ENCODE data around the gene HOXC5.

DNA sequence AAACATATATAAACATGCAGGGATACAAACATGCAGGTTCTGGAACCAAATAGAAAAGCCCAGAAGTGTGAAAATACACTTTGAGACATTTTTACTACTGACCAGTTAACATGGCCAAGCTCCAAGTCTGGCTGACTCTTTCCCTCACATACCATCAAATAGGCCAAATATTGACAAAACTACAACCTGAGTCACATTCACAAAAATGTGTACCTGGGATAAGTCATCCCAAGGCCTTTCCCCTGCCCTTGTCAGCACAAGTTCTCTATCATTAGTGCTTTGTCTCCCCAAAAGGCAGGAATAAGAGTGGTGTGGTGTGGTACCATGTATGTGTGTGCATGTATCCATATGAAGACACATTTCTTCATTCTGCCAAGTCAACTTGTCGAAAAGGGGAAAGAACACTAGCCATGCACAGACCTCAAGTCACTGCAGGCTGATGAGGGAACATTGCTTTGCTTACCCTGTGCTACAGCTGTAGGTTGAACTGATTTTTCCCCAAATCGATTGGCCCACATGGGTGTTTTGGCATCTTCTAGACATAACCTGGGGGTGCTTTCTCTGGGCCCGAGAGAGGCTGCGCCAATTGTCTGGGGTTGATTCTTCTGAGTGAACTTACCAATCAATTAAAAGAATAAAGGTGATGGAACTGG lies 35.7 kb downstream of the HOXC5 start:
- TF ChIP-seq, protein P1, sequence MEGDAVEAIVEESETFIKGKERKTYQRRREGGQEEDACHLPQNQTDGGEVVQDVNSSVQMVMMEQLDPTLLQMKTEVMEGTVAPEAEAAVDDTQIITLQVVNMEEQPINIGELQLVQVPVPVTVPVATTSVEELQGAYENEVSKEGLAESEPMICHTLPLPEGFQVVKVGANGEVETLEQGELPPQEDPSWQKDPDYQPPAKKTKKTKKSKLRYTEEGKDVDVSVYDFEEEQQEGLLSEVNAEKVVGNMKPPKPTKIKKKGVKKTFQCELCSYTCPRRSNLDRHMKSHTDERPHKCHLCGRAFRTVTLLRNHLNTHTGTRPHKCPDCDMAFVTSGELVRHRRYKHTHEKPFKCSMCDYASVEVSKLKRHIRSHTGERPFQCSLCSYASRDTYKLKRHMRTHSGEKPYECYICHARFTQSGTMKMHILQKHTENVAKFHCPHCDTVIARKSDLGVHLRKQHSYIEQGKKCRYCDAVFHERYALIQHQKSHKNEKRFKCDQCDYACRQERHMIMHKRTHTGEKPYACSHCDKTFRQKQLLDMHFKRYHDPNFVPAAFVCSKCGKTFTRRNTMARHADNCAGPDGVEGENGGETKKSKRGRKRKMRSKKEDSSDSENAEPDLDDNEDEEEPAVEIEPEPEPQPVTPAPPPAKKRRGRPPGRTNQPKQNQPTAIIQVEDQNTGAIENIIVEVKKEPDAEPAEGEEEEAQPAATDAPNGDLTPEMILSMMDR (IDR thresholded peaks at IDR 0.05; ENCODE audit: low read length): no peak
- no peak for TF ChIP-seq EZH2phosphoT487 (IDR thresholded peaks at IDR 0.05; ENCODE audit: low read length)
- no peak for TF ChIP-seq EZH2 (optimal IDR thresholded peaks at IDR 0.05; ENCODE audit: low read depth, low read length)
